ENCODE results near the gene ZNF837.
"Not testable (repeated sequence)": the region's sequence is repeated elsewhere in the genome, so short reads cannot be mapped to it uniquely, and the experiment has no call there.

The ZNF837 gene

DNA sequence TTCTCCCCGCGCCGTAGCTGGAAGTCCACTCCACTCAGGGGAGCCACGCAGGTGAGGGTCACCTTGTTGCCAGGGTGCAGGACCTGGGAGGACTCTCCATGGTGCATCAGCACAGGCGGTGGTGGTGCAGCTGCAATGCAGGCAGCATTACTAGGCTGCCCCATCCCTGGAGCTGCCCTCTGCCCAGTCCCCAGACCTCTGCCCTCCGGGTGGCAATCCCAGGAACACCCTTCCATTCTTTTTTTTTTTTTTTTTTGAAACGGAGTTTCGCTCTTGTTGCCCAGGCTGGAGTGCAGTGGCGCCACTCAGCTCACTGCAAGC is 29.3 kb downstream of the ZNF837 start:
- no peak for DNase-seq (ENCODE audit: low read depth in 2 of 2)

DNA sequence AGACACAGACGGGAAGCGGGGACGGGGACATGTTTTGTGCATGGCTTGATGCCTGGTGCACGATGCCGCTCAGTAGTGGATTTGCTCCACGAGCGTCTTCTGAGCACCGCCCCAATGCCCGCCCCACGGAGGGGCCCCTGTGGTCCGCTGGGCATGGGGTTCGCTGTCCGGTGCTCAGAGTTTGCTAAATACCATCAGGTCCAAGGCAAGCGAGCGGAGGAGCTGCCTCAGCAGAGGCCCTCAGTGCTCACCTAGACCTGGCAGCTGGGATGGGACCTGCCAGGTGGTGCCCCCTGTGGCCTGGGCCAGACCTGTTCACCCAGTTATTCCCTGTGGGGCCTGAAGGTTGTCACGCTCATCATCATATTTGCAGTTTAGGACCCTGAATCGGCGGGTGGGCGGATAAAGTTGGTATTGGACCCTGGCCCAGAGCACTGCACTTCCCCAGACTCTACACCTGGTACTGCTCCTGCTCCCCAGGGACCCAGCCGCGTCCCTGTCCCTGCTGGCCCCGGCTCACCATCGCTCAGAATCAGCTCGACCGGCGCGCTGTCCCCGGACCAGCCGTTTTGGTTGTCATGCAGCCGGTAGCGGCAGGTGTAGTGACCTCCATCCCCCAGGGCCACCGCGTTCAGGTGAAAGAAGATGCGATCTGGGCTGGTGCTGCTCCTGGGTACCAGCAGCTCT is 29.8 kb downstream of the ZNF837 start:
- DNase-seq (ENCODE audit: low read depth in 2 of 2), result no peak

DNA sequence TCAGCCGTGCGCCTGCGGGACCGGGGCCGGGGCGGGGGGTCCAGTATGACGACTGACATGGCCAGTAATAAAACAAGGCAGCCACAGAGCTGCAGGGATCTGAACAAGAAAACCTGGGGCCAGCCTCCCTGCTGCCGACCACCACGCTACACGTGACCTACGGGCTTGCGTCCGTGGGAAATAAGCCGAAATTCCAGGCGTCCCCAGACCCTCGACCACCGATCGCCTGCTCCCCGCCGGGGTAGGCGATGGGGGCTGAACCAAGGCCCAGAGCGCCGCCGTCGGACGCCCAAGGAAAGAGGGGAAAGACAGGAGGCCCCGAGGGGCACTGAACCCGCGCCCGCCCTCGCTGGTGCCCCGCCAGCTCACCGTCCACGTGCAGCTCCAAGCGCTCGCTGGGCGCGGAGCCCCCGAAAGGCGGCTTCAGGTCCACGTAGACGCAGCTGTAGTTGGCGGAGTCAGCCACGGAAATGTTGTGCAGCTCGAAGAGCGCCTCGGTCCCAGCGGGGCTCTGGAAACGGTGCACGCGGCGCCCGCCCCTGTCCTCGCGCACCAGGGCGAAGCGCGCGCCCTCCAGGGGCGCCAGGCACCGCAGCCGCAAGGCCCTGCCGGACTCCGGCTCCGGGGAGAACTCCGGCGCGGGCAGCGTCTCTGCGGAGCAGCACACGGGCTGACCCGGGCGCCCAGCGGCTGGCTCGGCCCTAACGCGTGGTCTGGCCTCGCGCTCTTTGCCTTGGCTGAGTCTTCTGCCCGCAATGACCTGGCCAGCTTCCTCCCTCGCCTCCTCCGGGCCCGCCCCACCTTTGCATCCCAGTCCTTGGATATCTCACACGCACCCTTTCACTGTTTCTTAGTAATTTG is 30.6 kb downstream of the ZNF837 start:
- no peak for DNase-seq (ENCODE audit: low read depth in 2 of 2)

DNA sequence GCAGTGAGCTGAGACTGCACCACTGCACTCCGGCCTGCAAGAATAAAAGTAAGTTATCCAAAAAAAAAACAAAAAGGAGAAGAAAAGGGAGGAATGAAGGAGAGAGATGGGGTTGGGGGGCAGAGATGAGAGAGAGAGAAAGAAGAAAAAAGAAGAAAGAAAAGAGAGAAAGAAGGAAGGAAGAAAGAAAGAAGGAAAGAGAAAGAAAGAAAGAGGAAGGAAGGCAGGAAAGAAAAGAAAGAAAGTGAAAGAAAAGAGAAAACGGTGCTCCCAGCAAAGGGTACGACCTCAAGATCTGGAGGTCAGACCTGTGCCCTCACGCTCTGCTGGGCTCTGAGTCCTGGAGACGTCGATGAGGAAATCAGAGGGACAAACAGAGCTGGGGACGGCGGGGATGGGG is 31.2 kb downstream of the ZNF837 start:
- no peak for DNase-seq (ENCODE audit: low read depth in 2 of 2)

DNA sequence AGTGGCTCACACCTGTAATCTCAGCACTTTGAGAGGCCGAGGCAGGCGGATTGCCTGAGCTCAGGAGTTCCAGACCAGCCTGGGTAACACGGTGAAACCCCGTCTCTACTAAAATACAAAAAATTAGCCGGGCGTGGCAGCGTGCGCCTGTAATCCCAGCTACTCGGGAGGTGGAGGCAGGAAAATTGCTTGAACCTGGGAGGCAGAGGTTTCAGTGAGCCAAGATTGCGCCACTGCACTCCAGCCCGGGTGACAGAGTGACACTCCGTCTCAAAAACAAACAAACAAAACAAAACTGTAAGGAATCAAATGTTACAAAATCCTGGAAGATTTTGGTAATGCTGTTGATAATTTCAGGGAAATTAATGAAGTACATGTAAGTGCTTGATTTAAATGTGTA is 32.8 kb downstream of the ZNF837 start:
- DNase-seq (ENCODE audit: low read depth in 2 of 2), result not testable (repeated sequence)

DNA sequence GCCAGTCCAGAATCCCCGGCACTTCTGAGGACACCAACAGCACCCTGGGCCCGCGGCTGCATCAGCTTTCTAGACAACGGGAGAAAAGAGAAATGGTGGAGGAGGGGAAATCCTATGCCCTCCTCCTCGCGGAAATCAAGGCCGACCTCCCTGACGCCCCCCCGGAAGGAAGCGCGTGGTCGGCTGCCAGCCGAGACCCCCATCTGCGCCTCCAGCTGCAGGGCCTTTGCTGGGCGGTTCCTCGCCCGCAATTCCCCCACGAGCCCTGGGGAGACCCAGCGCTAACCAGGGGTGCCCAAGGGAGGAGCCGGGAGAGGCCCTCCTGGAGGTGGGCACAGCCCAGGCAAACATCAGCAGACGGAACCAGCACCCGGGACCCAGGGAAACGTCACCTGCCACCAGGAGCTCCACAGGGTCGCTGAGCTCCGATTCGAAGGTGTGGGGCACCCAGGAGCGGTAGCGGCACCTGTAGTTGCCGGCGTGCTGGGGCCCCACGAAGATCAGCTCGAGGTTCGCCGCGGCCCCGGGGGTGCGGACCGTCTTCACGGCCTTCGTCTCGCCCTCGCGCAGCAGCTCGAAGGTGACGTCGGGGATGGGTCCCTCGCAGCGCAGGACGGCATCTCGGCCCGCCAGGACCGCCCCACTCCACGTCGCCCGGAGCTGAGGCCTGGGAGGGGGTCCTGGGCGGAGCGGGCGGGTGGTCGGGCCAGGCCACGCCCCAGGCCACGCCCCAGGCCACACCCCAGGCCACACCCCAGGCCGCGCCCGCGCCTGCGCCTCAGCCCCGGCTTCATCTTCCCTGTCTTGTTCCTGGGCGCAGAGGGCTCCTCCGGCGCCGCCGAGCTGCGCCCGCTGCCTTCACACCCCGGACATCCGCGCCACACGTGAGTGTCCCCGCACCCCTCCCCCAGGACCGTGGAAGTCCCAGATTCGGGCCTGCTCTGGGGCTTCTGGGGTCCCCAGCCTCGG is 33.6 kb downstream of the ZNF837 start:
- peak; percentile 43 to 46 for DNase-seq (ENCODE audit: low read depth in 2 of 2)

DNA sequence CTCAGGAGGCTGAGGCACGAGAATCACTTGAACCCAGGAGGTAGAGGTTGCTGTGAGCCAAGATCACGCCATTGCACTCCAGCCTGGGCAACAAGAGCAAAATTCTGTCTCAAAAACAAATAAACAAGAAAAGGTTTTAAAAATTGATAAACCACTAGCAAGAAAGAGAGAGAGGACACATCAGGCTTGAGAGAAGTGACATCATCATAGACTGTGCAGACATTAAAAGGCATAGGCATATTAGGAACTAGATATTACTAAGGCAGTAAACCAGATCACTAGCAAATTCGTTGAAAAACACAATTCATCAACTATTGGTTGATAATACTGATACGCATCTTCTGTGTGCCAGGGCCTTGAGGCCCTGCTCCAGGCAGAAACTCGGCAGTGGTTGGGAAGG is 35.3 kb downstream of the ZNF837 start:
- DNase-seq (ENCODE audit: low read depth in 2 of 2), result no peak

DNA sequence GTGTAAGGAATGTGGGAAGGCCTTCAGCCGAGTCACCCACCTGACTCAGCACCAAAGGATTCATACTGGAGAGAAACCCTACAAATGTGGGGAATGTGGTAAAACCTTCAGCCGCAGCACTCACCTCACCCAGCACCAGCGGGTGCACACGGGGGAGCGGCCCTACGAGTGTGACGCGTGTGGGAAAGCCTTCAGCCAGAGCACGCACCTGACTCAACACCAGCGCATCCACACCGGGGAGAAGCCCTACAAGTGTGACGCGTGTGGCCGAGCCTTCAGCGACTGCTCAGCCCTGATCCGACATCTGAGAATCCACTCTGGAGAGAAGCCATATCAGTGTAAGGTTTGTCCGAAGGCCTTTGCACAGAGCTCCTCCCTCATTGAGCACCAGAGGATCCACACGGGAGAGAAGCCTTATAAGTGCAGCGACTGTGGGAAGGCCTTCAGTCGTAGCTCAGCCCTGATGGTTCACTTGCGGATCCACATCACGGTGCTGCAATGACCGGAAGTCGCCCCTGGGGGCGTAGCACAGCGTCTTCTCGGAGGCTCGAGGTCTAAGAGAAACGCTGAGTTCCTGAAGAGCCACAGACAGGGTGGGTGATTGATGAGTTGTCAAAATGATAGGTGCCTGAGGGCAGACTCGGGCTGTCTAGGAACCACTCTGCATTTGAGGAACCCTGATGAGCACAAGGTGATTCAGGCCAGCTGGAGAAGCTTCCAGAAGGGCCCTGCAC is 41.8 kb downstream of the ZNF837 start:
- DNase-seq (ENCODE audit: low read depth in 2 of 2), result no peak

DNA sequence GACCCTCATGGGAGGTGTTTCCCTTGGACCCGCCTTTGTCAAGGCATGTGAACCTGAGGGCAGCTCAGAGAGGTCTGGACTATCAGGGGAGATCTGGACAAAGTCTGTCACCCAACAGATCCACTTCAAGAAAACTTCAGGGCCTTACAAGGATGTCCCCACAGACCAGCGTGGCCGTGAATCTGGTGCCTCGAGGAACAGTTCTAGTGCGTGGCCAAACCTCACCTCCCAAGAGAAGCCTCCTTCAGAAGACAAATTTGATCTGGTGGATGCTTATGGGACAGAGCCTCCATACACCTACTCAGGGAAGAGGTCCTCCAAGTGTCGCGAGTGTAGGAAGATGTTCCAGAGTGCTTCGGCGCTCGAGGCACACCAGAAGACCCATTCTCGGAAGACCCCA is 42.5 kb downstream of the ZNF837 start:
- DNase-seq (ENCODE audit: low read depth in 2 of 2), result no peak

DNA sequence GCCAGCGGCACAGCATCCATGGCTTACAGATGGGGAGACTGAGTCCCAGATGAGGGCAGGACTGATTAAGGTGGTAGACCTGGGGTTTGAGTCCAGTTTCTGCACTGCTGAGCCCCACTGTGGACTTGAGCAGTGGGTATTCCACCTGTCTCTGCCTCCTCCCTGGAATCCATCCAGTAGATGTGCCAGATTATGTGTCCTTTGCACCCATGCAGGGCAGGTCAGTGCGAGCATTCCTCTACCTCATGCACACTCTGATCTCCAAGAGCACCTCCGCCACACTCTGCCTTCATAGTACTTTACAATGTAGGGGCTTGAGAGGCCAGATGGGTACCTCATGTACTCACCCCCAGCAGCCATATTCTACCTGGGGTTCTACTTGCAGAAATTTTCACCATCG is 44.0 kb downstream of the ZNF837 start:
- DNase-seq (ENCODE audit: low read depth in 2 of 2), result no peak

DNA sequence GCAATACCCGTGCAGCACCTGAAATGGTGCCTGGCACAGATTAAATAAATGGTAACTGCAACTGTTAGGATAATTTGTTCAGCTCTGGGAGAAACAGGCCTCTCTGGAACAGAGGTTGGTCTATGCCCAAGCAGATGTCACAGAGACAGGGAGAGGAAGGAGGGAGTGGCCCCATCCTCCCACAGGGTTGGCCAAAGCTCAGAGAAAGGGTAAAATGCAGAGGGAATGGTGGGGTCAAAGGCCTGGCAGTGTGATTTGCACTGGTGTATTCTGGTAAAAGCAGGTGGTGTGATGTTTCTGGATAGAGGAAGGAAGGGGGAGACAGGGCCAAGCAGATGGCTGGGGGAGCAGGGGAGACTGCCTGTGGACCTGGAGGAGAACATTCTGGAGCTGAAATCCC is 44.6 kb downstream of the ZNF837 start:
- DNase-seq (ENCODE audit: low read depth in 2 of 2), result no peak

DNA sequence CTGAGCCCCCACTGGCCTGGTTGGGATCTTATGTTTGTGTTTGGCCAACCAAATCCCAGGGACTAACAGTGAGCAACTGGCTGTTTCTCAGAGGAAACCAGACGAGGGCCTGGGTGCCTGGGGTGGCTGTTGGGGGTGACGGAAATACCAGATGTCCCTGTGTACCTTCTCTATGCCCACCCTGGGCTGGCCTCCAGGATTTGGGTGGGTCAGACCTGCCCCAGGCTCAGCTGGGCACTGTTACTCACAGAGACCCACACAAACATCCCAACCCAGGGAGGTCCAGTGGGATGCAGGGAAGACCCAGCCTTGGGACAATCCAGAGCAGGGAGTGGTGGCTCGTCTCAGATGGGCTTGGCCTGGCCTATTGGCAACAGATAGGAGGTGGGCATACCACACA is 45.2 kb downstream of the ZNF837 start:
- DNase-seq (ENCODE audit: low read depth in 2 of 2), result no peak

DNA sequence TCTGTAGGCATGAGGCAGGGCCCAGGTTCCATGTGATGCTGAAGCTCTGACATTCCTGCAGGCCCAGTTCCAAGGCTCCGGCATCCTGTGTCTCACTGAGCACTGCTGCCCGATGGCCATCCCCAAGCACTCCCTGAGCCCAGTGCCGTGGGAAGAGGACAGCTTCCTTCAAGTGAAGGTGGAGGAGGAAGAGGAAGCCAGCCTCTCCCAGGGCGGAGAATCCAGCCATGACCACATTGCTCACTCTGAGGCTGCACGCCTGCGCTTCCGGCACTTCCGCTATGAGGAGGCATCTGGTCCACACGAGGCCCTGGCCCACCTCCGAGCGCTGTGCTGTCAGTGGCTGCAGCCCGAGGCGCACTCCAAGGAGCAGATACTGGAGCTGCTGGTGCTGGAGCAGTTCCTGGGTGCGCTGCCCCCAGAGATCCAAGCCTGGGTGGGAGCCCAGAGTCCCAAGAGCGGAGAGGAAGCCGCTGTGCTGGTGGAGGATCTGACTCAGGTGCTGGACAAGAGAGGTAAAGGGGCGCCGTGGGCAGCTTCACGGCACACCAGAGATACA is 46.1 kb downstream of the ZNF837 start:
- DNase-seq (ENCODE audit: low read depth in 2 of 2), result no peak

DNA sequence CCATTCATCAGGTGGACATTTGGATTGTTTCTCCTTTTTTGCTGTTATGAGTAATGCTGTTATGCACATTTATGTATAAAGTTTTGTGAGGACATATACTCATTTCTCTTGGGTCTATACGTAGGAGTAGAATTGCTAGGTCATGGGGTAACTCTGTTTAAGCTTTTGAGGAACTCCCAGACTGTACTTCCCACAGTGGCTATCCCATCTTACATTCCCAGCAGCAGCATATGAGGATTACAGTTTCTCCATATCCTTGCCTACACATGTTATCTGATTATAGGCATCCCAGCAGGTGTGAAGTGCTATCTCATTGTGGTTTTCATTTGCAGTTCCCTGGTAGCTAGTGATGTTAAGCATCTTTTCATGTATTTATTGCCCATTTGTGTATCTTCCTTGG is 48.1 kb downstream of the ZNF837 start:
- no peak for DNase-seq (ENCODE audit: low read depth in 2 of 2)

DNA sequence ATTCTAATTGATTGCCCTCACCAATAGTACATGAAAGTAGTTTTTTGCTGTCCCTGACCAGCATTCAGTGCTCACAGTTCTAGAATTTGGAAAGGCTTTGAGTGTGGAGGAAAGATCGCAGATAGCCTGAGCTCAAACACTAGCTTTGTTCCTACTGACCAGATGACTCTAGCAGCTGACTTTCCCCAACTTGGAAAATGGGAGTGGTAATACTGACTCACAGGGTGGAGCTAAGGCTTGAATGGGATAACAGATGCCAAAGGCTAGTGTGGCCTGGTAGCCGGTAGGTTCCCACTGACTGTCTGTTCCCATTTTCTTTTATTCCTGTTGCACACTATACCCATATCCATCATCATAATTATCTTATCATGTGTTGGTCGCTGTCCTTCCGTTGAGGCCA is 50.4 kb downstream of the ZNF837 start:
- DNase-seq (ENCODE audit: low read depth in 2 of 2), result no peak

DNA sequence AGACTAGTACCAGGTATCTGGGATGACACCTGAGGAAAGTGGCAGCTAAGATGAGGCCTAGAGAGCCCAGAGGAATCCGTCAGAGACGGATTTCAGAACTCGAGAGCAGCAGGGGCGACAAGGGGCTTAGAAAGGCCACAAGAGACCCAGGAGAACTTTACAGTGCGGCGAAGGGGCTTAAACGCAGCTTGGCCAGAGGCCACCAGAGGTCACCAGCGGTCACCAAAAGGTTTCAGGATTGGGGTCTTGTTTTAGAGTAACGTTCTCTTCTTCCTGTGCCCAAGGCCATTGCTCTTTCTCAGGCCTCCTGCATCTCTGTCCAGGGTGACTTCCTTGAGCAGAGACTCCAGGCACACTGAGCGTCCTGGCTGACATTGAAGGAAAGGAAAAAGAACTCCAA is 51.8 kb downstream of the ZNF837 start:
- DNase-seq (ENCODE audit: low read depth in 2 of 2), result no peak

DNA sequence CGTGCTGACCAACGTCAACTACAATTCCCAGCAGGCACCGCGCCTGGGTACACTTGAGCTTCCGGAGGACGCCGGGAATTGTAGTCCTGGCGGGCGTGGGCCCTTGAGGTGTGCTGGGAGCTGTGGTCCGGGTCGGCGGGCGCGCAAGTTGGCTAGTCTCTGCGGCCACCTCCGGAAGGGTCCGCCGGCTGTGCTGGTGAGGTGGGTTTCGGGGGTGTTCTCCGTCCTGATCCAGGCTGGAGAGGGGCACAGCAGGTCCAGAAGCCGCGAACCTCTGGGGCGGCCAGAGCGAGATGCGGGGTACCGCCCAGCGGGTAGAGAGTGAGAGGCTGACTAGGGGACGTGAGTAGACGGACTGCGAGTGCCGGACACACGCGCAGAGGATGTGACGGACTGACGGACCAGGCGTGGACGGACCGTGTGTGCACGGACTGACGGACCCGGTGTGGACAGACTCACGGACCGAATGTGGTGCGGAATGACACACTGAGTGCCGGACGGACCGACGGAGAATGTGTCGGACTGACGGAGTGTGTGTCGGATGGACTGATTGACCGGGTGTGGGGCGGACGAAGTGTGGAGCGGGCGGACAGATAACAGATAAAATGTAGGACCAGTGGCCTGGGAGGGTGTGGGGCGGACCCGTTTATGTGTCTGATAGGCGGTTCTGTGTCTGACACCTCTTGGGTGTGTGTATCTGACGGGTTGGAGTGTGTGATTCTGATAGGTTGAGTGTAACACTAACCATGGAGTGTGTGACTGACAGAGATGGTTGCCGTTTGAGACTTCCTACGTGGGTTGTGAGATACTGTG is 53.7 kb downstream of the ZNF837 start, which contains the start of gene ZSCAN22:
TSS of gene ZSCAN22 (plus strand) at position 81 of the 813 bp plus-strand sequence. CDS start 7,809 bp downstream, outside the sequence.
- peak; percentile 75 to 79 for DNase-seq (ENCODE audit: low read depth in 2 of 2)

DNA sequence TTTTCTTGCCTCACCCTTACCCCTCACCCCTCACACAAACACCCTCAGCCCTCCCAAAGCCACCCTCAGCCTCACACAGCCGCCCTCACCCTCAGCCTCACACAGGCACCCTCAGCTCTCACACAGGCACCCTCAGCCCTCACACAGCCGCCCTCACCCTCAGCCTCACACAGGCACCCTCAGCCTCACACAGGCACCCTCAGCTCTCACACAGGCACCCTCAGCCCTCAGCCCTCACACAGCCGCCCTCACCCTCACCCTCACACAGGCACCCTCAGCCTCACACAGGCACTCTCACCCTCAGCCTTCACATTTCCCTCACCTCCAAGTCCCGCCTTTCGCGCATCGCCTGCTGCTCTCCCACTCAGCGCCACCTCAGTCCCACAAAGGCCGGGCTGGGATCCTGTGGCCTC is 54.3 kb downstream of the ZNF837 start:
- no peak for DNase-seq (ENCODE audit: low read depth in 2 of 2)

DNA sequence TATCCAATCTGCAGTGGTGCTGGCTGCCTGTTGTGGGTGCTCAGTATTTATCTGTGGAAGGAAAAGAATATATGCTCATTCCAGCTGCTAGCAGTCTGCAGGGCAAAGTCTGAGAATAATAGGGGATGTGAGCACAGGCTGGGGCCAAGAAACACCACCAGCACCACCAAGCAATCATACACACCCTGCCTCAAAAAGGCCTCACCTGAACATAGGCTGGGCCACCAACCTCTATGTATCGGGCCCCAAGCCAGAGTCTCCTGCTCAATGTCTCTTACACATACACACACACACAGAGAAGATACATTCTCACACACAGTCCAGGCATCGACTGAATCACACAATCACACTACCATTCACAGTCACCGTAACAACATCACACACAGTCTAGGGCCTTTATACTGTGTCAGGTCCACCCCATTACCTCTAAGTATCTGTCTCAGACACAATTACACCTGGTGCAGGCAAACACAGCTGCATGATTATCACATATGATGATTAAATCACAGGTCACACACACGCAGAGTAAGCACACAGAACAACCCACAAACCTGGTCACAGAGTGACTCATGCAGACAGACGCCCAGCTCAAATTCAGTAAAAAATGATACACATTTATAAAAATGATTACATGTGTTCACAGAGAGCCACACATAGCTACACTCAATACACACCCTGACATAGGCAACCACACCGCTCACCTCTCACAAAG is 55.4 kb downstream of the ZNF837 start:
- no peak for DNase-seq (ENCODE audit: low read depth in 2 of 2)

DNA sequence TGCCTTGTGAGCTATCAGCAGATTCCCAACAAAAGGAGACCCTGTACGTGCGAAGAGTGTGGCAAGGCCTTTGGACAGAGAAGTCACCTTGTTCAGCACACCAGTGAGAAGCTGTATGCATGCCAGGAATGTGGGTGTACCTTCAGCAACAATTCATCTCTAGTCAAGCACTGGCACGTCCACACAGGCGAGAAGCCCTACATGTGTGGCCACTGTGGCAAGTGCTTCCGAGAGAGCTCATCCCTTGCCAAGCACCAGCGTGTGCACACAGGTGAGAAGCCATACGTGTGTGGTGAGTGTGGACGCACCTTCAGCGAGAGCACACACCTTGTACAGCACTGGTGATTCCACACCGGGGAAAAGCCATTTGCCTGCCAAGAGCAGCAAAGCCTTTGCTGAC is 61.6 kb downstream of the ZNF837 start:
- DNase-seq (ENCODE audit: low read depth in 2 of 2), result no peak
